Liver (tissue), 9 donors: ENCODE data around the gene OR2AJ1. TPM values are rescaled to one million over a fixed set of nuclear protein-coding genes. Genes with fewer than 3 reads are reported as not detected.

ENCODE experiments used
- DNase-seq: peaks from one replicate; pipeline ENCODE4 v3.0.0-alpha.2; 2017; ENCODE audit warnings: low spot score
- H3K27ac ChIP-seq, 2 donors: one replicate each; pipeline ENCODE4 v1.7.0; 2013; ENCODE audit warnings: inconsistent platforms in 2 of 2, low read length in 2 of 2, control low read depth in 1 of 2, low read depth in 1 of 2, mild to moderate bottlenecking in 1 of 2
- H3K27me3 ChIP-seq, 4 donors: one replicate each; pipeline versions ENCODE4 v1.6.1 to v1.7.0; 2013; ENCODE audit warnings: low read length in 3 of 4, inconsistent platforms in 1 of 4, mild to moderate bottlenecking in 1 of 4, moderate library complexity in 1 of 4; ENCODE audit not compliant: control insufficient read depth in 4 of 4, insufficient read depth in 4 of 4
- H3K36me3 ChIP-seq, 4 donors: one replicate each; pipeline versions ENCODE4 v1.6.1 to v1.7.0; 2013; ENCODE audit warnings: low read length in 3 of 4, mild to moderate bottlenecking in 3 of 4, low read depth in 1 of 4, moderate library complexity in 1 of 4; ENCODE audit not compliant: control insufficient read depth in 4 of 4, insufficient read depth in 3 of 4
- H3K4me1 ChIP-seq, 4 donors: one replicate each; pipeline versions ENCODE4 v1.6.1 to v1.7.0; 2013; ENCODE audit warnings: low read length in 3 of 4, mild to moderate bottlenecking in 3 of 4, moderate library complexity in 1 of 4; ENCODE audit not compliant: control insufficient read depth in 4 of 4, insufficient read depth in 4 of 4
- H3K4me3 ChIP-seq, 3 donors: one replicate each; pipeline versions ENCODE4 v1.6.1 to v1.7.0; 2013; ENCODE audit warnings: low read length in 3 of 3, control low read depth in 1 of 3, low read depth in 1 of 3, mild to moderate bottlenecking in 1 of 3
- H3K9ac ChIP-seq, 2 donors: one replicate each; pipeline ENCODE4 v1.7.0; 2013; ENCODE audit warnings: low read length in 2 of 2, mild to moderate bottlenecking in 2 of 2, moderate library complexity in 2 of 2, control low read depth in 1 of 2, low read depth in 1 of 2
- H3K9me3 ChIP-seq, 4 donors: one replicate each; pipeline versions ENCODE4 v1.6.1 to v1.7.0; 2013; ENCODE audit warnings: low read length in 3 of 4; ENCODE audit not compliant: control insufficient read depth in 4 of 4
- EGR1 ChIP-seq, 2 donors: IDR thresholded peaks; 2 replicates each; pipeline ENCODE4 v1.6.1; 2016 to 2018; ENCODE audit warnings: antibody characterized with exemption in 2 of 2, low read depth in 2 of 2
- FOXA1 ChIP-seq: IDR thresholded peaks from 2 replicates; pipeline ENCODE4 v1.6.1; 2016; ENCODE audit warnings: antibody characterized with exemption
- GABPA ChIP-seq, 2 donors: IDR thresholded peaks in 1 of 2; conservative IDR thresholded peaks in 1 of 2; 2 replicates each; pipeline ENCODE4 v1.6.1; 2016; ENCODE audit warnings: antibody characterized with exemption in 2 of 2, mild to moderate bottlenecking in 1 of 2, moderate library complexity in 1 of 2
- HNF4G ChIP-seq: IDR thresholded peaks from 2 replicates; pipeline ENCODE4 v1.6.1; 2016; ENCODE audit warnings: antibody characterized with exemption
- MAX ChIP-seq: IDR thresholded peaks from 2 replicates; pipeline ENCODE4 v1.6.1; 2016; ENCODE audit warnings: antibody characterized with exemption
- NR2F2 ChIP-seq: IDR thresholded peaks from 2 replicates; pipeline ENCODE4 v1.6.1; 2016; ENCODE audit warnings: antibody characterized with exemption
- RAD21 ChIP-seq, 2 donors: IDR thresholded peaks; 2 replicates each; pipeline ENCODE4 v1.6.1; 2016; ENCODE audit warnings: antibody characterized with exemption in 2 of 2, mild to moderate bottlenecking in 2 of 2
- REST ChIP-seq: IDR thresholded peaks from 2 replicates; pipeline ENCODE4 v1.6.1; 2016; ENCODE audit warnings: antibody characterized with exemption, mild to moderate bottlenecking
- RXRA ChIP-seq, 2 donors: IDR thresholded peaks; 2 replicates each; pipeline ENCODE4 v1.6.1; 2017 to 2018; ENCODE audit warnings: antibody characterized with exemption in 2 of 2, mild to moderate bottlenecking in 1 of 2
- SP1 ChIP-seq: IDR thresholded peaks from 2 replicates; pipeline ENCODE4 v1.6.1; 2018; ENCODE audit warnings: antibody characterized with exemption, mild to moderate bottlenecking
- TAF1 ChIP-seq: conservative IDR thresholded peaks from 2 replicates; pipeline ENCODE4 v1.6.1; 2016; ENCODE audit warnings: antibody characterized with exemption, mild to moderate bottlenecking
- ZBTB33 ChIP-seq: IDR thresholded peaks from 2 replicates; pipeline ENCODE4 v1.6.1; 2016; ENCODE audit warnings: antibody characterized with exemption
- WGBS: extraction: QIAGEN DNeasy Blood & Tissue Kit; methylation state at CpG from one replicate; pipeline ENCODE4 v1.1.7; 2013; 5-methylcytosine and 5-hydroxymethylcytosine counted together
- polyA plus RNA-seq, 2 donors: library from polyadenylated mRNA; stranded (reverse) in 1 of 2; unstranded in 1 of 2; fragments of 200-250 nt in 1 of 2; fragments of >200 nt in 1 of 2; fragmentation: Nextera tagmentation in 1 of 2; extraction: Ambion mirVana in 1 of 2; gene quantifications; one replicate each; pipeline versions ENCODE4 v1.2.1 to v1.2.3, GENCODE V29; 2013 to 2015
- total RNA-seq, 2 donors: library from RNA; depleted of rRNA; stranded (reverse); fragments of >200 nt; gene quantifications; one replicate each; pipeline ENCODE4 v1.2.3, GENCODE V29; 2014
- TF ChIP-seq, protein P1 (sequence below): fragments of 150-350 bp; IDR thresholded peaks from 2 replicates; pipeline ENCODE4 v1.5.1; 2017; ENCODE audit warnings: improper control_type of control experiment, low read depth, low read length; ENCODE audit not compliant: missing input control
- TF ChIP-seq, protein P2 (sequence below): IDR thresholded peaks from 2 replicates; pipeline ENCODE4 v1.6.1; 2016; ENCODE audit warnings: antibody characterized with exemption
- donor health status: healthy.
- donor health status: healthy.
- donor health status: healthy.
- donor health status: healthy.
- donor health status: healthy.

OR2AJ1 gene, protein sequence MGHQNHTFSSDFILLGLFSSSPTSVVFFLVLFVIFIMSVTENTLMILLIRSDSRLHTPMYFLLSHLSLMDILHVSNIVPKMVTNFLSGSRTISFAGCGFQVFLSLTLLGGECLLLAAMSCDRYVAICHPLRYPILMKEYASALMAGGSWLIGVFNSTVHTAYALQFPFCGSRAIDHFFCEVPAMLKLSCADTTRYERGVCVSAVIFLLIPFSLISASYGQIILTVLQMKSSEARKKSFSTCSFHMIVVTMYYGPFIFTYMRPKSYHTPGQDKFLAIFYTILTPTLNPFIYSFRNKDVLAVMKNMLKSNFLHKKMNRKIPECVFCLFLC
- total RNA-seq, result not detected
- not detected for polyA plus RNA-seq

GRCh38 chr1:247924868-247925267, at the start of gene OR2AJ1:
TSS of gene OR2AJ1 (plus strand) at chr1:247924889. CDS start at chr1:247933769, 8,880 bp downstream.
- H3K36me3 ChIP-seq, result no peaks in the 10 kb centered on the region
- WGBS, result 88% methylated on average over 9 of the region's 9 CpGs

More at GRCh38 chr1:247924868-247925267, at the start of gene OR2AJ1:
- H3K4me1 ChIP-seq, result no peaks in the 10 kb centered on the region
- H3K4me3 ChIP-seq, result no peak within 1 kb of the TSS
- H3K9me3 ChIP-seq, result no peaks in the 10 kb centered on the region
- DNase-seq, result no peak
- no peak within 1 kb of the TSS for H3K27ac ChIP-seq
- H3K27me3 ChIP-seq, result no peaks in the 10 kb centered on the region
- H3K9ac ChIP-seq, result no peak within 1 kb of the TSS
- TF ChIP-seq RXRA (IDR thresholded peaks at IDR 0.05) (no peak), EGR1 (IDR thresholded peaks at IDR 0.05; ENCODE audit: low read depth in 2 of 2) (no peak), MAX (no peak), SP1 (no peak), REST (no peak), NR2F2 (no peak), RAD21 (IDR thresholded peaks at IDR 0.05) (no peak), TAF1 (no peak), FOXA1 (no peak), ZBTB33 (no peak), GABPA (IDR thresholded peaks at IDR 0.05 in 1 of 2, conservative IDR thresholded peaks at IDR 0.05 in 1 of 2) (no peak), HNF4G (no peak)
- TF ChIP-seq, protein P1, sequence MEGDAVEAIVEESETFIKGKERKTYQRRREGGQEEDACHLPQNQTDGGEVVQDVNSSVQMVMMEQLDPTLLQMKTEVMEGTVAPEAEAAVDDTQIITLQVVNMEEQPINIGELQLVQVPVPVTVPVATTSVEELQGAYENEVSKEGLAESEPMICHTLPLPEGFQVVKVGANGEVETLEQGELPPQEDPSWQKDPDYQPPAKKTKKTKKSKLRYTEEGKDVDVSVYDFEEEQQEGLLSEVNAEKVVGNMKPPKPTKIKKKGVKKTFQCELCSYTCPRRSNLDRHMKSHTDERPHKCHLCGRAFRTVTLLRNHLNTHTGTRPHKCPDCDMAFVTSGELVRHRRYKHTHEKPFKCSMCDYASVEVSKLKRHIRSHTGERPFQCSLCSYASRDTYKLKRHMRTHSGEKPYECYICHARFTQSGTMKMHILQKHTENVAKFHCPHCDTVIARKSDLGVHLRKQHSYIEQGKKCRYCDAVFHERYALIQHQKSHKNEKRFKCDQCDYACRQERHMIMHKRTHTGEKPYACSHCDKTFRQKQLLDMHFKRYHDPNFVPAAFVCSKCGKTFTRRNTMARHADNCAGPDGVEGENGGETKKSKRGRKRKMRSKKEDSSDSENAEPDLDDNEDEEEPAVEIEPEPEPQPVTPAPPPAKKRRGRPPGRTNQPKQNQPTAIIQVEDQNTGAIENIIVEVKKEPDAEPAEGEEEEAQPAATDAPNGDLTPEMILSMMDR, result no peak
- TF ChIP-seq, protein P2, sequence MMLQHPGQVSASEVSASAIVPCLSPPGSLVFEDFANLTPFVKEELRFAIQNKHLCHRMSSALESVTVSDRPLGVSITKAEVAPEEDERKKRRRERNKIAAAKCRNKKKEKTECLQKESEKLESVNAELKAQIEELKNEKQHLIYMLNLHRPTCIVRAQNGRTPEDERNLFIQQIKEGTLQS, result no peak
